Left lung (tissue), 10 donors: Measurements from ENCODE around the gene DHH. TPM values are rescaled to one million over a fixed set of nuclear protein-coding genes. Genes with fewer than 3 reads are reported as not detected.
"Not testable (repeated sequence)": the region's sequence is repeated elsewhere in the genome, so short reads cannot be mapped to it uniquely, and the experiment has no call there.

ENCODE experiments used
- ATAC-seq: fragments of 200-7000 bp; cut with Tn5 transposase; one replicate; pipeline ENCODE4 v1.9.1; 2020; ENCODE audit warnings: moderate library complexity
- DNase-seq, 4 donors: peaks; one replicate each; pipeline ENCODE4 v3.0.0-alpha.2; 2013 to 2020
- H3K27ac ChIP-seq, 2 donors: fragments of 200-600 bp; sonication (generic) in 1 of 2; one replicate each; pipeline versions ENCODE4 v1.5.0 to v1.8.0; 2020 to 2021
- H3K27me3 ChIP-seq, 2 donors: fragments of 200-600 bp; sonication (generic) in 1 of 2; one replicate each; pipeline versions ENCODE4 v1.5.0 to v1.8.0; 2020 to 2021
- H3K36me3 ChIP-seq, 2 donors: fragments of 200-600 bp; sonication (generic) in 1 of 2; one replicate each; pipeline versions ENCODE4 v1.5.0 to v1.8.0; 2020 to 2021
- H3K4me1 ChIP-seq, 2 donors: fragments of 200-600 bp; one replicate each; pipeline ENCODE4 v1.8.0; 2021
- H3K4me3 ChIP-seq, 2 donors: fragments of 200-600 bp; sonication (generic) in 1 of 2; one replicate each; pipeline versions ENCODE4 v1.5.0 to v1.8.0; 2020 to 2021; ENCODE audit warnings: mild to moderate bottlenecking in 1 of 2
- H3K9me3 ChIP-seq, 2 donors: fragments of 200-600 bp; sonication (generic) in 1 of 2; one replicate each; pipeline versions ENCODE4 v1.5.0 to v1.8.0; 2020 to 2021
- CTCF ChIP-seq, 2 donors: fragments of 200-600 bp; sonication (generic) in 1 of 2; IDR thresholded peaks; one replicate each; pipeline versions ENCODE4 v1.5.0 to v1.8.0; 2021; ENCODE audit warnings: antibody characterized with exemption in 2 of 2
- intact Hi-C, 2 donors: fragments of 100-400 bp; cut with DNase I; formaldehyde crosslinking; loops; one replicate each; pipeline versions ENCODE4 v1.11.2 to v1.14.2; 2022
- polyA plus RNA-seq, 6 donors: library from polyadenylated mRNA; unstranded; fragments of 120-200 nt; gene quantifications; one replicate each; pipeline ENCODE4 v1.2.1, GENCODE V29; 2013; ENCODE audit not compliant: insufficient read length in 6 of 6
- total RNA-seq, 2 donors: library from RNA; stranded (reverse); fragmentation: NEBNext Ultra II Directional; extraction: Animal tissue kit (Norgen Biotek cat#: 25700); gene quantifications; one replicate each; pipeline ENCODE4 v1.2.1, GENCODE V29; 2021
- donor health status: DM: no; HTN: yes; CAD: no.
- donor health status: DM: no; HTN: no; CAD: no.

DHH gene
- total and polyA plus RNA-seq, 8 donors: 0.29 to 2.9 (median 0.75) TPM

GRCh38 chr12:49131051-49131893 is 36.7 kb upstream of the DHH start, which contains the start of gene TUBA1B:
Gene TUBA1B, minus strand, starts transcription at chr12:49131395. Its CDS starts 95 bp downstream, at chr12:49131300.
- H3K4me3 ChIP-seq: peak within 1 kb of the TSS; percentile 86 to 97
- H3K27me3 ChIP-seq: no peaks in the 10 kb centered on the region
- peaks cover 18 to 37% of the 10 kb centered on the region in 2 donors for H3K4me1 ChIP-seq
- peak; percentile 92 for ATAC-seq
- peak; percentile 87 to 98 (median 94) for DNase-seq
- H3K36me3 ChIP-seq: peaks cover 9 to 34% of the 10 kb centered on the region in 2 donors
- peak within 1 kb of the TSS; percentile 100 for H3K27ac ChIP-seq
- no peaks in the 10 kb centered on the region for H3K9me3 ChIP-seq
- intact Hi-C loops: loop anchor here in 1 of 2 donors (5.0 to 10.0 kb wide), 2 partner anchors 54 to 106 kb away; partner anchors contain the start of gene TUBA1A
- TF ChIP-seq CTCF (IDR thresholded peaks at IDR 0.05): no peak

GRCh38 chr12:49130151-49131050 is 35.8 kb upstream of the DHH start:
- H3K9me3 ChIP-seq: no peaks in the 10 kb centered on the region
- peaks cover 9 to 34% of the 10 kb centered on the region in 2 donors for H3K36me3 ChIP-seq
- H3K4me3 ChIP-seq: peak overlapping the region; percentile 86 to 97
- peak overlapping the region; percentile 100 for H3K27ac ChIP-seq
- DNase-seq (peak; percentile 87 to 98 (median 96)), ATAC-seq (peak; percentile 84)
- TF ChIP-seq CTCF (IDR thresholded peaks at IDR 0.05): peak; percentile 86 to 92
- peaks cover 18 to 37% of the 10 kb centered on the region in 2 donors for H3K4me1 ChIP-seq
- intact Hi-C loops: loop anchor here in 1 of 2 donors (5.0 to 10.0 kb wide), 2 partner anchors 54 to 107 kb away; partner anchors contain the start of gene TUBA1A
- no peaks in the 10 kb centered on the region for H3K27me3 ChIP-seq

GRCh38 chr12:49129332-49130150 is 34.9 kb upstream of the DHH start:
- intact Hi-C loops: loop anchor here in 1 of 2 donors (5.0 to 10.0 kb wide), 3 partner anchors 55 to 108 kb away; partner anchors contain the start of genes KMT2D, RHEBL1 and TUBA1A
- H3K27me3 ChIP-seq: no peaks in the 10 kb centered on the region
- peaks cover 18 to 37% of the 10 kb centered on the region in 2 donors for H3K4me1 ChIP-seq
- no peaks in the 10 kb centered on the region for H3K9me3 ChIP-seq
- ATAC-seq (no peak), DNase-seq (no peak)
- peaks cover 9 to 34% of the 10 kb centered on the region in 2 donors for H3K36me3 ChIP-seq
- peak overlapping the region; percentile 100 for H3K27ac ChIP-seq
- TF ChIP-seq CTCF (IDR thresholded peaks at IDR 0.05): no peak
- H3K4me3 ChIP-seq: peak overlapping the region; percentile 86 to 97

GRCh38 chr12:49127971-49128370 is 33.4 kb upstream of the DHH start:
- intact Hi-C loops: loop anchor here in 1 of 2 donors (10.0 kb wide), 1 partner anchor 63 kb away; the partner anchor contains the start of genes KMT2D and RHEBL1
- not testable (repeated sequence) for ATAC-seq

More at GRCh38 chr12:49127971-49128370, 33.4 kb upstream of the DHH start:
- not testable (repeated sequence) for H3K9me3 ChIP-seq, H3K4me3 ChIP-seq, H3K27me3 ChIP-seq, H3K27ac ChIP-seq, DNase-seq
- peaks cover 18 to 29% of the 10 kb centered on the region in 2 donors for H3K4me1 ChIP-seq
- H3K36me3 ChIP-seq: peaks cover 9 to 34% of the 10 kb centered on the region in 2 donors
